Amniotic epithelial cell (primary cell): ENCODE results near the gene FEZF1.
"Not testable (repeated sequence)": the region's sequence is repeated elsewhere in the genome, so short reads cannot be mapped to it uniquely, and the experiment has no call there.

Experiments used
- DNase-seq: peaks from one replicate; pipeline ENCODE4 v3.0.0-alpha.2; 2010; ENCODE audit warnings: low read depth

Gene FEZF1

GRCh38 chr7:122307228-122307621 lies 2.7 kb upstream of the FEZF1 start:
- DNase-seq = no peak

- no peak for DNase-seq
These were observed 2.0 kb upstream of the FEZF1 start for GRCh38 chr7:122306320-122307227.

- no peak for DNase-seq
These were observed 1.1 kb upstream of the FEZF1 start for GRCh38 chr7:122305475-122306319.

- DNase-seq = no peak
These were observed 459 bp upstream of the FEZF1 start for GRCh38 chr7:122304996-122305421.

- DNase-seq = no peak
These were observed 825 bp downstream of the FEZF1 start for GRCh38 chr7:122303531-122304318.

- no peak for DNase-seq
These were observed 1.6 kb downstream of the FEZF1 start for GRCh38 chr7:122302761-122303530.

- DNase-seq = no peak
These were observed 2.4 kb downstream of the FEZF1 start for GRCh38 chr7:122301858-122302760.

GRCh38 chr7:122300956-122301833 lies 3.4 kb downstream of the FEZF1 start:
- DNase-seq = no peak

- DNase-seq = no peak
These were observed 4.2 kb downstream of the FEZF1 start for GRCh38 chr7:122300211-122300932.

GRCh38 chr7:122299624-122300210 lies 4.8 kb downstream of the FEZF1 start:
- DNase-seq = no peak

- no peak for DNase-seq
These were observed 5.9 kb downstream of the FEZF1 start for GRCh38 chr7:122298618-122299017.

- no peak for DNase-seq
These were observed 6.4 kb downstream of the FEZF1 start for GRCh38 chr7:122298131-122298530.

GRCh38 chr7:122291189-122291588 lies 13.4 kb downstream of the FEZF1 start:
- no peak for DNase-seq

GRCh38 chr7:122290476-122290875 lies 14.1 kb downstream of the FEZF1 start:
- DNase-seq = no peak

- no peak for DNase-seq
These were observed 15.1 kb downstream of the FEZF1 start for GRCh38 chr7:122289426-122289825.

GRCh38 chr7:122284608-122285007 lies 19.9 kb downstream of the FEZF1 start:
- not testable (repeated sequence) for DNase-seq

- no peak for DNase-seq
These were observed 31.4 kb downstream of the FEZF1 start for GRCh38 chr7:122273117-122273516.

GRCh38 chr7:122269241-122269640 lies 35.3 kb downstream of the FEZF1 start:
- no peak for DNase-seq
